ENCODE results near the gene SMG6.

- TF ChIP-seq BCL11A (tag by site-specific recombination; IDR thresholded peaks at IDR 0.05; ENCODE audit: low read depth) = no peak
- no peak for TF ChIP-seq ZSCAN30 (tag by site-specific recombination; IDR thresholded peaks at IDR 0.05)
- TF ChIP-seq PBX3 (CRISPR knock-in tag; IDR thresholded peaks at IDR 0.05) = no peak
- TF ChIP-seq CTCF (tag by site-specific recombination; IDR thresholded peaks at IDR 0.05) = no peak
- TF ChIP-seq BCL6B (tag by site-specific recombination; IDR thresholded peaks at IDR 0.05) = no peak
- TF ChIP-seq ZNF121 (tag by site-specific recombination; IDR thresholded peaks at IDR 0.05) = no peak
- TF ChIP-seq ZBTB20 (tag by site-specific recombination; IDR thresholded peaks at IDR 0.05) = no peak
- no peak for TF ChIP-seq ZNF274 (IDR thresholded peaks at IDR 0.05; ENCODE audit: low read length)
- TF ChIP-seq ZNF274 (tag by site-specific recombination; IDR thresholded peaks at IDR 0.05; ENCODE audit: borderline replicate concordance) = no peak
- no peak for TF ChIP-seq ZNF416 (tag by site-specific recombination; IDR thresholded peaks at IDR 0.05)
- TF ChIP-seq ZNF571 (tag by site-specific recombination; IDR thresholded peaks at IDR 0.05) = no peak
- no peak for TF ChIP-seq ZNF391 (tag by site-specific recombination; IDR thresholded peaks at IDR 0.05; ENCODE audit: borderline replicate concordance, low read depth)
- TF ChIP-seq ZNF768 (tag by site-specific recombination; IDR thresholded peaks at IDR 0.05) = no peak
Measured at GRCh38 chr17:2067048-2067561, 236.5 kb downstream of the SMG6 start.
